Stimulated activated CD8-positive, alpha-beta memory T cell treated with anti-CD3 and anti-CD28 coated beads, Interleukin-12 subunit alpha, Interleukin-12 subunit beta, amount 100 ng/mL, for 4 hours (primary cell): ENCODE measurements around the gene SPTLC3.
"Not testable (repeated sequence)": the region's sequence is repeated elsewhere in the genome, so short reads cannot be mapped to it uniquely, and the experiment has no call there.

Experiments
- DNase-seq: peaks from one replicate; pipeline ENCODE4 v3.0.0-alpha.2; 2020; ENCODE audit warnings: low read depth

Gene SPTLC3

GRCh38 chr20:13008761-13009681 is at the start of gene SPTLC3:
Gene SPTLC3 (plus strand): TSS chr20:13008972. CDS start chr20:13009268, 296 bp downstream.
- no peak for DNase-seq

GRCh38 chr20:12961725-12962124 is 47.0 kb upstream of the SPTLC3 start:
- DNase-seq = no peak

- no peak for DNase-seq
These were observed 45.9 kb upstream of the SPTLC3 start for GRCh38 chr20:12962895-12963294.

- DNase-seq = no peak
These were observed 45.4 kb upstream of the SPTLC3 start for GRCh38 chr20:12963416-12963815.

- DNase-seq = no peak
These were observed 43.4 kb upstream of the SPTLC3 start for GRCh38 chr20:12965212-12965869.

- no peak for DNase-seq
These were observed 42.9 kb upstream of the SPTLC3 start for GRCh38 chr20:12965870-12966251.

GRCh38 chr20:12966468-12967085 is 42.2 kb upstream of the SPTLC3 start:
- no peak for DNase-seq

GRCh38 chr20:12967932-12968331 is 40.8 kb upstream of the SPTLC3 start:
- DNase-seq = no peak

GRCh38 chr20:12968472-12968871 is 40.3 kb upstream of the SPTLC3 start:
- no peak for DNase-seq

- no peak for DNase-seq
These were observed 39.6 kb upstream of the SPTLC3 start for GRCh38 chr20:12969071-12969669.

GRCh38 chr20:12970372-12970821 is 38.4 kb upstream of the SPTLC3 start:
- DNase-seq = no peak

- DNase-seq = no peak
These were observed 32.8 kb upstream of the SPTLC3 start for GRCh38 chr20:12975833-12976608.

GRCh38 chr20:12976720-12977309 is 32.0 kb upstream of the SPTLC3 start:
- DNase-seq = no peak

GRCh38 chr20:12977328-12978125 is 31.2 kb upstream of the SPTLC3 start:
- no peak for DNase-seq

GRCh38 chr20:12978126-12978394 is 30.7 kb upstream of the SPTLC3 start:
- DNase-seq = no peak

GRCh38 chr20:12978613-12979495 is 29.9 kb upstream of the SPTLC3 start:
- DNase-seq = no peak

- not testable (repeated sequence) for DNase-seq
These were observed 29.1 kb upstream of the SPTLC3 start for GRCh38 chr20:12979713-12980112.

GRCh38 chr20:12982098-12982497 is 26.7 kb upstream of the SPTLC3 start:
- DNase-seq = no peak

- no peak for DNase-seq
These were observed 24.6 kb upstream of the SPTLC3 start for GRCh38 chr20:12984069-12984765.
